ENCODE measurements around the gene ASTN2. TPM values are rescaled to one million over a fixed set of nuclear protein-coding genes. Genes with fewer than 3 reads are reported as not detected.

The ASTN2 gene
- total RNA-seq, 4 donors from 2014 or later = 0.97 to 4.7 (median 3.0) TPM

GRCh38 chr9:117103438-117104110 lies 311.3 kb downstream of the ASTN2 start:
- WGBS, 2 donors = 43 to 50% methylated on average over 3 of the region's 3 CpGs
- TF ChIP-seq POLR2A (IDR thresholded peaks at IDR 0.05) = no peak
- no peak for TF ChIP-seq CTCF (IDR thresholded peaks at IDR 0.05)
- intact Hi-C loops (cut with DNase I; ENCODE audit: low total_unique reads) = no loop called here
- DNase-seq (ENCODE audit: low spot score in 2 of 2) = no peak
- no peak overlapping the region for H3K4me3 ChIP-seq (ENCODE audit: low read depth, poor library complexity, severe bottlenecking)

GRCh38 chr9:117101008-117101407 lies 313.8 kb downstream of the ASTN2 start:
- no peak overlapping the region for H3K4me3 ChIP-seq (ENCODE audit: low read depth, poor library complexity, severe bottlenecking)
- DNase-seq (ENCODE audit: low spot score in 2 of 2) = no peak
- intact Hi-C loops (cut with DNase I; ENCODE audit: low total_unique reads) = no loop called here
- TF ChIP-seq CTCF (IDR thresholded peaks at IDR 0.05) = no peak
- no peak for TF ChIP-seq POLR2A (IDR thresholded peaks at IDR 0.05)
- WGBS, 2 donors = 74 to 77% methylated on average over 1 of the region's 1 CpG

- WGBS, 2 donors = 35 to 49% methylated on average over 3 of the region's 3 CpGs
- TF ChIP-seq POLR2A (IDR thresholded peaks at IDR 0.05) = no peak
- no peak for TF ChIP-seq CTCF (IDR thresholded peaks at IDR 0.05)
- intact Hi-C loops (cut with DNase I; ENCODE audit: low total_unique reads) = no loop called here
- DNase-seq (ENCODE audit: low spot score in 2 of 2) = no peak
- H3K4me3 ChIP-seq (ENCODE audit: low read depth, poor library complexity, severe bottlenecking) = no peak overlapping the region
Observed at GRCh38 chr9:117098331-117098730, 316.5 kb downstream of the ASTN2 start.

- 64 to 66% methylated on average over 3 of the region's 3 CpGs for WGBS, 2 donors
- no peak overlapping the region for H3K4me3 ChIP-seq (ENCODE audit: low read depth, poor library complexity, severe bottlenecking)
- intact Hi-C loops (cut with DNase I; ENCODE audit: low total_unique reads) = no loop called here
- TF ChIP-seq CTCF (IDR thresholded peaks at IDR 0.05) (no peak), POLR2A (IDR thresholded peaks at IDR 0.05) (no peak)
- no peak for DNase-seq (ENCODE audit: low spot score in 2 of 2)
Observed at GRCh38 chr9:117097761-117098160, 317.1 kb downstream of the ASTN2 start.

- H3K4me3 ChIP-seq (ENCODE audit: low read depth, poor library complexity, severe bottlenecking) = no peak overlapping the region
- intact Hi-C loops (cut with DNase I; ENCODE audit: low total_unique reads) = no loop called here
- WGBS, 2 donors = 89 to 93% methylated on average over 1 of the region's 1 CpG
- DNase-seq (ENCODE audit: low spot score in 2 of 2) = no peak
- TF ChIP-seq POLR2A (IDR thresholded peaks at IDR 0.05) (no peak), CTCF (IDR thresholded peaks at IDR 0.05) (no peak)
Observed at GRCh38 chr9:117096138-117096537, 318.7 kb downstream of the ASTN2 start.

- intact Hi-C loops (cut with DNase I; ENCODE audit: low total_unique reads) = no loop called here
- no peak for DNase-seq (ENCODE audit: low spot score in 2 of 2)
- no peak overlapping the region for H3K4me3 ChIP-seq (ENCODE audit: low read depth, poor library complexity, severe bottlenecking)
- no peak for TF ChIP-seq POLR2A (IDR thresholded peaks at IDR 0.05)
- TF ChIP-seq CTCF (IDR thresholded peaks at IDR 0.05) = no peak
- 56 to 57% methylated on average over 2 of the region's 2 CpGs for WGBS, 2 donors
Observed at GRCh38 chr9:117095081-117095480, 319.8 kb downstream of the ASTN2 start.

Measured in lower leg skin (tissue), 4 donors.